K562 (cell line): ENCODE data around the gene LDOC1. TPM values are rescaled to one million over a fixed set of nuclear protein-coding genes. Genes with fewer than 3 reads are reported as not detected.

Experiments
- ATAC-seq: fragments of 200-7000 bp; cut with Tn5 transposase; 3 replicates; pipeline ENCODE4 v1.9.1; 2020; ENCODE audit warnings: moderate library complexity
- BruUV-seq: library from RNA; stranded (reverse); fragments of 400-500 nt; replicated peaks from 2 replicates; lab custom pipeline; 2021; lab: Mats Ljungman, UMichigan
- CTCF ChIA-PET: fragments of 300-600 bp; formaldehyde crosslinking; extraction: SDS; loops from one replicate; lab custom pipeline; 2021; ENCODE audit warnings: low intra/inter-chr PET ratio; lab: Yijun Ruan, JAX
- POLR2A ChIA-PET: fragments of 300-600, 350-650 bp; sonication (Branson Sonifier 250); formaldehyde crosslinking; extraction: SDS; loops from one replicate; lab custom pipeline; 2021; ENCODE audit warnings: antibody characterized with exemption, inconsistent platforms; lab: Yijun Ruan, JAX
- DNase-seq, 4 experiments: peaks; one replicate each; pipeline versions ENCODE4 v3.0.0 to v3.0.0-alpha.2; 2011 to 2018; ENCODE audit warnings: low spot score in 3 of 4, mixed read lengths in 3 of 4; ENCODE audit errors: extremely low read depth in 1 of 4
- FAIRE-seq: peaks from 2 replicates; lab custom pipeline; 2011; peaks lifted over from hg19 to GRCh38; lab: Jason Lieb, UNC
- H2AFZ ChIP-seq: 2 replicates; pipeline ENCODE4 v1.6.0; 2011; ENCODE audit warnings: low read depth, low read length, control low read depth, inconsistent platforms
- H3K27ac ChIP-seq: fragments of 200-600 bp; 3 replicates; pipeline ENCODE4 v1.8.0; 2011; ENCODE audit warnings: low read depth, mild to moderate bottlenecking, control low read depth, inconsistent platforms, low read length, moderate library complexity, mixed read lengths; ENCODE audit errors: extremely low read depth
- H3K27me3 ChIP-seq, 2 experiments: fragments of 300-600 bp in 1 of 2; 2 replicates in 1 of 2; 3 replicates in 1 of 2; pipeline versions ENCODE4 v1.6.0 to v1.8.0; 2011; ENCODE audit warnings: inconsistent platforms in 2 of 2, low read length in 2 of 2, mild to moderate bottlenecking in 1 of 2, mixed read lengths in 1 of 2, moderate library complexity in 1 of 2; ENCODE audit not compliant: control insufficient read depth in 2 of 2, insufficient read depth in 2 of 2
- H3K36me3 ChIP-seq: fragments of 300-600 bp; 3 replicates; pipeline ENCODE4 v1.8.0; 2011; ENCODE audit warnings: mild to moderate bottlenecking, low read length, inconsistent platforms; ENCODE audit not compliant: control insufficient read depth, insufficient read depth
- H3K4me1 ChIP-seq, 2 experiments: fragments of 200-600 bp in 1 of 2; replicated peaks in 1 of 2; 2 replicates in 1 of 2; 3 replicates in 1 of 2; pipeline versions ENCODE4 v1.5.1 to v1.8.0; 2011; ENCODE audit warnings: inconsistent platforms in 2 of 2, low read length in 2 of 2, mild to moderate bottlenecking in 1 of 2, mixed read lengths in 1 of 2, moderate library complexity in 1 of 2; ENCODE audit not compliant: control insufficient read depth in 2 of 2, insufficient read depth in 2 of 2
- H3K4me2 ChIP-seq: 2 replicates; pipeline ENCODE4 v1.6.1; 2011; ENCODE audit warnings: low read length, control low read depth, inconsistent platforms, mixed read lengths; ENCODE audit not compliant: insufficient read depth
- H3K4me3 ChIP-seq: fragments of 200-600 bp; sonication (generic), shearing (Covaris generic); 2 replicates; pipeline ENCODE4 v1.5.1; 2016; ENCODE audit warnings: control low read depth, inconsistent platforms
- H3K79me2 ChIP-seq: fragments of 200-600 bp; 3 replicates; pipeline ENCODE4 v1.8.0; 2011; ENCODE audit warnings: low read length, inconsistent platforms; ENCODE audit not compliant: control insufficient read depth, insufficient read depth
- H3K9ac ChIP-seq, 2 experiments: 2 replicates each; pipeline versions ENCODE4 v1.6.0 to v1.6.1; 2011; ENCODE audit warnings: low read depth in 2 of 2, low read length in 2 of 2, control low read depth in 1 of 2, inconsistent platforms in 1 of 2, mild to moderate bottlenecking in 1 of 2, mixed read lengths in 1 of 2; ENCODE audit not compliant: insufficient read depth in 1 of 2
- H3K9me1 ChIP-seq: one replicate; pipeline ENCODE4 v1.6.0; 2011; ENCODE audit warnings: inconsistent platforms, mild to moderate bottlenecking, low read length, moderate library complexity; ENCODE audit not compliant: control insufficient read depth, insufficient read depth
- H3K9me3 ChIP-seq: replicated peaks from 2 replicates; pipeline ENCODE4 v1.5.1; 2011; ENCODE audit warnings: low read depth, low read length, inconsistent platforms; ENCODE audit not compliant: control insufficient read depth, insufficient read depth
- H4K20me1 ChIP-seq: replicated peaks from 2 replicates; pipeline ENCODE4 v1.6.1; 2011; ENCODE audit warnings: low read length, inconsistent platforms, mixed read lengths; ENCODE audit not compliant: control insufficient read depth, insufficient read depth
- CREM ChIP-seq: IDR thresholded peaks from 2 replicates; pipeline ENCODE4 v1.6.1; 2014; ENCODE audit warnings: antibody characterized with exemption, low read depth
- FOXM1 ChIP-seq, 2 experiments: fragments of 450-650 bp in 1 of 2; sonication (generic) in 1 of 2; formaldehyde crosslinking in 1 of 2; IDR thresholded peaks; 2 replicates each; pipeline versions ENCODE4 v1.6.1 to v1.9.0; 2017 to 2022; ENCODE audit warnings: low read depth in 2 of 2, mild to moderate bottlenecking in 2 of 2, missing genetic modification reagents in 1 of 2, moderate library complexity in 1 of 2
- HDAC8 ChIP-seq: fragments of 450-650 bp; IDR thresholded peaks from 2 replicates; pipeline ENCODE4 v1.6.1; 2016; ENCODE audit warnings: mild to moderate bottlenecking, missing genetic modification characterization, moderate library complexity, missing compliant biosample characterization
- HIVEP1 ChIP-seq: fragments of 250-450 bp; sonication (Bioruptor Pico); IDR thresholded peaks from 2 replicates; pipeline ENCODE4 v1.4.0; 2020; ENCODE audit warnings: mild to moderate bottlenecking
- HMG20A ChIP-seq: fragments of 450-650 bp; formaldehyde crosslinking; conservative IDR thresholded peaks from 2 replicates; pipeline ENCODE4 v1.4.0; 2020; ENCODE audit warnings: mild to moderate bottlenecking, mixed read lengths
- MECOM ChIP-seq: fragments of 250-450 bp; sonication (Bioruptor Pico); IDR thresholded peaks from 2 replicates; pipeline ENCODE4 v1.8.0; 2022; ENCODE audit warnings: inconsistent platforms
- MYBL2 ChIP-seq, 2 experiments: fragments of 450-650 bp in 1 of 2; sonication (generic) in 1 of 2; formaldehyde crosslinking in 1 of 2; IDR thresholded peaks; 2 replicates each; pipeline versions ENCODE4 v1.6.1 to v1.8.1; 2017 to 2022; ENCODE audit warnings: borderline replicate concordance in 1 of 2, inconsistent platforms in 1 of 2, low read depth in 1 of 2, mild to moderate bottlenecking in 1 of 2, missing genetic modification reagents in 1 of 2, moderate library complexity in 1 of 2
- SAP30 ChIP-seq: fragments of 200-600 bp; sonication (generic); IDR thresholded peaks from 2 replicates; pipeline ENCODE4 v1.6.1; 2012; ENCODE audit warnings: borderline replicate concordance, low read depth, mild to moderate bottlenecking, moderate library complexity, low read length, control low read depth, inconsistent platforms; ENCODE audit not compliant: insufficient read depth, poor library complexity, severe bottlenecking
- SMAD1 ChIP-seq: fragments of 150-350 bp; IDR thresholded peaks from 2 replicates; pipeline ENCODE4 v1.6.1; 2014; ENCODE audit warnings: low read length, low read depth; ENCODE audit not compliant: partially characterized antibody
- SMAD3 ChIP-seq: fragments of 450-650 bp; formaldehyde crosslinking; conservative IDR thresholded peaks from 2 replicates; pipeline ENCODE4 v1.4.0; 2020; ENCODE audit warnings: mild to moderate bottlenecking
- TCF3 ChIP-seq: sonication (generic); formaldehyde crosslinking; IDR thresholded peaks from 2 replicates; pipeline ENCODE4 v1.4.0; 2020; ENCODE audit warnings: mild to moderate bottlenecking, missing genetic modification reagents
- TEAD1 ChIP-seq, 2 experiments: fragments of 450-650 bp in 1 of 2; sonication (generic) in 1 of 2; formaldehyde crosslinking; IDR thresholded peaks; 2 replicates each; pipeline versions ENCODE4 v1.4.0 to v1.8.0; 2020 to 2022; ENCODE audit warnings: mild to moderate bottlenecking in 2 of 2, missing genetic modification reagents in 1 of 2
- WGBS: fragments of 100-300 bp; shearing (Covaris generic); methylation state at CpG from one replicate; pipeline ENCODE4 v1.1.6; 2016; ENCODE audit warnings: low coverage, mixed read lengths; ENCODE audit not compliant: insufficient coverage; ENCODE audit errors: missing lambda C conversion rate; 5-methylcytosine and 5-hydroxymethylcytosine counted together
- in situ Hi-C: fragments of 300-500 bp; cut with MboI; formaldehyde crosslinking; loops from 4 replicates; pipeline ENCODE4 v1.15.0; 2018; ENCODE audit warnings: inconsistent platforms, mixed read lengths
- intact Hi-C: fragments of 100-400 bp; cut with micrococcal nuclease; formaldehyde crosslinking; loops from 2 replicates; pipeline ENCODE4 v1.14.2; 2022
- polyA plus RNA-seq, 8 experiments: library from polyadenylated mRNA; depleted of rRNA in 4 of 8; stranded (reverse) in 5 of 8; unstranded in 3 of 8; fragments of >200 nt; fragmentation: Nextera tagmentation in 2 of 8; fragmentation: Illumina TruSeq in 1 of 8; extraction: Ambion mirVana in 2 of 8; extraction: Trizol in 1 of 8; gene quantifications; 2 replicates each; pipeline versions ENCODE4 v1.2.1 to v1.2.3, GENCODE V29; 2011 to 2014; ENCODE audit warnings: inconsistent platforms in 1 of 8, missing spikeins in 1 of 8
- total RNA-seq, 7 experiments: library from RNA; depleted of rRNA in 6 of 7; stranded (reverse); fragments of >200 nt in 6 of 7; fragmentation: Illumina TruSeq in 2 of 7; extraction: Trizol in 2 of 7; gene quantifications; 2 replicates each; pipeline versions ENCODE4 v1.2.1 to v1.2.3, GENCODE V29; 2011 to 2021; ENCODE audit warnings: low replicate concordance in 1 of 7

LDOC1 gene
- total and polyA plus RNA-seq, 9 of the 15 experiments (the other 6 are each of a cell fraction or from before 2014, with no cell fraction given) = 0.65 to 3.4 (median 0.95) TPM; not detected in 2

GRCh38 chrX:141175786-141176185 is 1.1 kb downstream of the LDOC1 start:
- no peak for ATAC-seq

GRCh38 chrX:141164406-141164805 is 12.5 kb downstream of the LDOC1 start:
- Histone ChIP-seq H3K27me3 (no peaks in the 10 kb centered on the region), H2AFZ (no peak overlapping the region), H4K20me1 (no peaks in the 10 kb centered on the region), H3K9ac (no peak overlapping the region), H3K27ac (no peak overlapping the region)
- no peak for TF ChIP-seq CREM
- no peak for TF ChIP-seq HDAC8
- TF ChIP-seq FOXM1 (IDR thresholded peaks at IDR 0.05; ENCODE audit: low read depth) = no peak
- no peak for TF ChIP-seq FOXM1 (CRISPR knock-in tag; IDR thresholded peaks at IDR 0.05; ENCODE audit: low read depth)
- no peak for TF ChIP-seq TCF3 (CRISPR knock-in tag)
- no peak for TF ChIP-seq SMAD3 (CRISPR knock-in tag)
- TF ChIP-seq HMG20A (CRISPR knock-in tag) = no peak
- no peak for TF ChIP-seq MECOM (CRISPR knock-in tag)
- TF ChIP-seq, all 486 proteins: peak for 0
- intact Hi-C loops = no loop called here
- in situ Hi-C loops = no loop called here
- H3K9me1 ChIP-seq = no peaks in the 10 kb centered on the region
- BruUV-seq = no TSS peak
- no peaks in the 10 kb centered on the region for H3K36me3 ChIP-seq
- WGBS = 0% methylated on average over 1 of the region's 1 CpG
- POLR2A ChIA-PET = no interaction called here
- H3K4me1 ChIP-seq = no peaks in the 10 kb centered on the region
- CTCF ChIA-PET = no interaction called here
- no peak overlapping the region for H3K4me2 ChIP-seq
- no peak for ATAC-seq
- H3K79me2 ChIP-seq = no peaks in the 10 kb centered on the region
- H3K9me3 ChIP-seq = no peaks in the 10 kb centered on the region
- no peak overlapping the region for H3K4me3 ChIP-seq
- no peak for FAIRE-seq
- DNase-seq = no peak

More at GRCh38 chrX:141175786-141176185, 1.1 kb downstream of the LDOC1 start:
- ChIA-PET CTCF (no interaction called here), POLR2A (no interaction called here)
- no peak overlapping the region for H2AFZ ChIP-seq
- no peaks in the 10 kb centered on the region for H3K27me3 ChIP-seq
- DNase-seq = no peak
- TF ChIP-seq SAP30 = no peak
- TF ChIP-seq TEAD1 (CRISPR knock-in tag; IDR thresholded peaks at IDR 0.05) = no peak
- TF ChIP-seq MYBL2 (IDR thresholded peaks at IDR 0.05; ENCODE audit: low read depth) = no peak
- TF ChIP-seq MYBL2 (CRISPR knock-in tag; IDR thresholded peaks at IDR 0.05; ENCODE audit: borderline replicate concordance) = no peak
- no peak for TF ChIP-seq SMAD1
- TF ChIP-seq HIVEP1 = no peak
- H3K9me3 ChIP-seq = no peaks in the 10 kb centered on the region
- in situ Hi-C loops = no loop called here
- intact Hi-C loops = no loop called here
- BruUV-seq = no TSS peak
- H3K4me1 ChIP-seq = no peaks in the 10 kb centered on the region
- H3K4me3 ChIP-seq = no peak overlapping the region
- 0% methylated on average over 3 of the region's 5 CpGs for WGBS
- no peaks in the 10 kb centered on the region for H3K36me3 ChIP-seq
- no peak overlapping the region for H3K9ac ChIP-seq
- no peaks in the 10 kb centered on the region for H3K9me1 ChIP-seq
- H4K20me1 ChIP-seq = no peaks in the 10 kb centered on the region
- no peak overlapping the region for H3K4me2 ChIP-seq
- H3K27ac ChIP-seq = no peak overlapping the region
- no peaks in the 10 kb centered on the region for H3K79me2 ChIP-seq
- FAIRE-seq = no peak
